Fibroblast of skin of left quadriceps (primary cell): ENCODE results near the gene PIGQ.

Experiments used
- DNase-seq, 2 experiments: peaks; one replicate each; pipeline ENCODE4 v3.0.0-alpha.2; 2013; ENCODE audit warnings: low read depth in 2 of 2

The PIGQ gene

GRCh38 chr16:555528-556473 is 14.0 kb upstream of the PIGQ start:
- no peak for DNase-seq

- no peak for DNase-seq
Measured at GRCh38 chr16:556474-557173, 13.1 kb upstream of the PIGQ start.

GRCh38 chr16:557463-558297 is 12.1 kb upstream of the PIGQ start:
- no peak for DNase-seq

- DNase-seq: no peak
Measured at GRCh38 chr16:558298-559020, 11.3 kb upstream of the PIGQ start.

- no peak for DNase-seq
Measured at GRCh38 chr16:559021-559380, 10.8 kb upstream of the PIGQ start.

- no peak for DNase-seq
Measured at GRCh38 chr16:559411-560203, 10.2 kb upstream of the PIGQ start.

- no peak for DNase-seq
Measured at GRCh38 chr16:560204-560700, 9.5 kb upstream of the PIGQ start, which contains the start of gene PRR35. Gene PRR35, plus strand, starts transcription at chr16:560394. Its CDS starts 2,901 bp downstream, at chr16:563295.

GRCh38 chr16:560701-561412 is 8.9 kb upstream of the PIGQ start:
- no peak for DNase-seq

- no peak for DNase-seq
Measured at GRCh38 chr16:561413-561794, 8.4 kb upstream of the PIGQ start.

GRCh38 chr16:561957-562938 is 7.5 kb upstream of the PIGQ start:
- no peak for DNase-seq

GRCh38 chr16:563072-563644 is 6.6 kb upstream of the PIGQ start:
- no peak for DNase-seq

GRCh38 chr16:564690-565418 is 4.9 kb upstream of the PIGQ start:
- DNase-seq: no peak

GRCh38 chr16:565419-566330 is 4.1 kb upstream of the PIGQ start:
- DNase-seq: no peak

GRCh38 chr16:566475-567372 is 3.0 kb upstream of the PIGQ start, which contains the start of gene NHLRC4:
Gene NHLRC4, plus strand, starts transcription at chr16:567005. Its CDS starts 1,043 bp downstream, at chr16:568048.
- no peak for DNase-seq
